Muscle layer of duodenum (tissue), 2 donors: ENCODE results near the gene THOC7.

Experiments used
- H3K27ac ChIP-seq: one replicate; pipeline ENCODE4 v1.7.0; 2013; ENCODE audit warnings: mild to moderate bottlenecking, low read length
- H3K27me3 ChIP-seq: one replicate; pipeline ENCODE4 v1.7.0; 2013; ENCODE audit warnings: low read depth, mild to moderate bottlenecking, control low read depth, low read length
- H3K36me3 ChIP-seq, 2 donors: one replicate each; pipeline ENCODE4 v1.7.0; 2013; ENCODE audit warnings: low read length in 2 of 2, control low read depth in 1 of 2, mild to moderate bottlenecking in 1 of 2; ENCODE audit not compliant: insufficient read depth in 2 of 2, control insufficient read depth in 1 of 2
- H3K4me1 ChIP-seq, 2 donors: one replicate each; pipeline ENCODE4 v1.7.0; 2013; ENCODE audit warnings: low read length in 2 of 2, mild to moderate bottlenecking in 2 of 2, control low read depth in 1 of 2, moderate library complexity in 1 of 2; ENCODE audit not compliant: insufficient read depth in 2 of 2, control insufficient read depth in 1 of 2
- H3K4me3 ChIP-seq, 2 donors: one replicate each; pipeline ENCODE4 v1.7.0; 2013; ENCODE audit warnings: low read length in 2 of 2, low read depth in 1 of 2, mild to moderate bottlenecking in 1 of 2
- H3K9me3 ChIP-seq, 2 donors: one replicate each; pipeline ENCODE4 v1.7.0; 2013; ENCODE audit warnings: low read length in 2 of 2, control low read depth in 1 of 2, mild to moderate bottlenecking in 1 of 2; ENCODE audit not compliant: control insufficient read depth in 1 of 2
- donor health status: healthy.

The THOC7 gene

DNA sequence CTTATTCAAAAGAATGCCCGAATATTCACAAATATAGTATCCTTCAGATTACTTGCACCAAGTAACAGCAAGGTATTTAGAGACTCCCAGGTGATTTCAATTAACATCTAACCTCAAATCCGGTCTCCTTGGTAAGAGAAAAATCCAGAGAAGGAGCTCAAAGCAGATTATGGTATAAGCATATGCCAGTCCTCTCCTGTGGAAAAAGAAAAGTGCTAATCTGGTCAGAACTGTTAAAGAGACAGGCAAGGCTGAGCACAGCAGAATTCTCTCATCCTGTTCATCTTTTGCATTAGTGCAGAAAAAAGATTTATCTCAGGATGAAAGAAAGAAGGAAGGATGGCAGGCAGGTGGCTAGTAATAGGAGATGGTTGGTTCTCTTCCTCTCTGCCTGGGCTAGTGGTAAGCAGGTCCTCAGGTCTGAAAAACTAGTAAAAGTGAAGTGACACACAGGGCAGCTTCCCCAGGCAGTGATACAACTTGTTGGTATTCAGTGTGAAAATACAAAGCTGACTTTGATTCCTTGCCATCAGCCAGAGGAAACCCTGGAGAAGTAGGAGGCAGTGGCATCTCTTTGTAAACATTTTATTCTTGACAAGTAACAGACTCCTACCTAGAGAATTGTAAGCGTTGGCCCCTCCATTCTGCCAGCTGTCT is 14.3 kb upstream of the THOC7 start:
- no peaks in the 10 kb centered on the region for H3K9me3 ChIP-seq
- peaks cover 15 to 29% of the 10 kb centered on the region in 2 donors for H3K4me1 ChIP-seq
- H3K36me3 ChIP-seq, result no peaks in the 10 kb centered on the region
- no peak overlapping the region for H3K4me3 ChIP-seq
- no peak overlapping the region for H3K27ac ChIP-seq
- H3K27me3 ChIP-seq, result no peaks in the 10 kb centered on the region

- H3K4me3 ChIP-seq, result no peak overlapping the region
These were observed 12.7 kb upstream of the THOC7 start for GRCh38 chr3:63876260-63876659.

GRCh38 chr3:63875510-63875909 is 11.9 kb upstream of the THOC7 start:
- Histone ChIP-seq H3K36me3 (no peaks in the 10 kb centered on the region), H3K4me3 (no peak overlapping the region), H3K4me1 (peaks cover 15 to 29% of the 10 kb centered on the region in 2 donors), H3K27me3 (no peaks in the 10 kb centered on the region), H3K9me3 (no peaks in the 10 kb centered on the region), H3K27ac (no peak overlapping the region)

More at GRCh38 chr3:63876260-63876659, 12.7 kb upstream of the THOC7 start:
- no peaks in the 10 kb centered on the region for H3K27me3 ChIP-seq
- H3K36me3 ChIP-seq, result no peaks in the 10 kb centered on the region
- peaks cover 15 to 29% of the 10 kb centered on the region in 2 donors for H3K4me1 ChIP-seq
- H3K9me3 ChIP-seq, result no peaks in the 10 kb centered on the region
- H3K27ac ChIP-seq, result no peak overlapping the region

GRCh38 chr3:63874769-63875168 is 11.2 kb upstream of the THOC7 start:
- Histone ChIP-seq H3K9me3 (no peaks in the 10 kb centered on the region), H3K4me3 (no peak overlapping the region), H3K27me3 (no peaks in the 10 kb centered on the region), H3K27ac (no peak overlapping the region), H3K36me3 (no peaks in the 10 kb centered on the region), H3K4me1 (peaks cover 15 to 29% of the 10 kb centered on the region in 2 donors)

DNA sequence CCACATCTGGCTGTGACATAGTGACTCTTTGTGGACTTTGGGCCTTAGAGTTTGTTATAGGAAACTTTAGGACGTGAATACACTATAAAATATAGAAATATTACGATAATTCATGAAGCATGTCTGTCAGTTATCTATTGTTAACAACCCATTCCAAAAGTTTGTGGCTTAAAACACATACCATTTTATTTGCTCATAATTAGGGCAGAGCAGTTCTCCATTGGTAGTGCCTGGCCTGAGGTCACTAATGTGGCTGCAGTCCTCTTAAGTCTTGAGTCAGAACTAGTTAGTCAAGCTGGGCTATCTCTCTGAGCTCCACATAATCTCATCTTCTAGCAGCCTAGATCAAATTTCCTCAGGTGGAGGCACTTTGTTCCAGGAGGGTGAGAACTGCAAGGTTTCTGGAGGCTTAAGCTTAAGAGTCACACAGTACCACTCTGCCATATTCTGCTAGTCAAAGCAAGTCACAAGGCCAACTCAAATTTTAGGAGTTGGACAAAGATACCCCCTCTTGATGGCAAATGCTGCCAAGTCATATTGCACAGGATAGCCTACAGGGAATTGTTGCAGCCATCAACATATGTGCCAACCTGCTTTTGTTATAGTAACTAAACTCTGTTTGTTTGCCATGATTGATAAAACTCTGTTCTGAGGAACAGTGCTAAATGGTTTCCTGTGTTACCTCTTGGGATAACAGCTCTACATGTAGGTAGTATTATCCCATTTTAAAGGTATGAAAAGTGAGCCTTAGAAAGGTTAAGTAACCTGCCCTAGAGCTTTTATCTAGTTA is 8.7 kb upstream of the THOC7 start:
- peaks cover 3 to 13% of the 10 kb centered on the region in 2 donors for H3K4me1 ChIP-seq
- H3K27me3 ChIP-seq, result no peaks in the 10 kb centered on the region
- H3K9me3 ChIP-seq, result no peaks in the 10 kb centered on the region
- H3K36me3 ChIP-seq, result no peaks in the 10 kb centered on the region
- H3K4me3 ChIP-seq, result no peak overlapping the region
- no peak overlapping the region for H3K27ac ChIP-seq

- Histone ChIP-seq H3K27me3 (no peaks in the 10 kb centered on the region), H3K4me3 (no peak overlapping the region), H3K36me3 (no peaks in the 10 kb centered on the region), H3K9me3 (no peaks in the 10 kb centered on the region), H3K4me1 (no peaks in the 10 kb centered on the region), H3K27ac (no peak overlapping the region)
These were observed 7.0 kb upstream of the THOC7 start for GRCh38 chr3:63870615-63871005.

DNA sequence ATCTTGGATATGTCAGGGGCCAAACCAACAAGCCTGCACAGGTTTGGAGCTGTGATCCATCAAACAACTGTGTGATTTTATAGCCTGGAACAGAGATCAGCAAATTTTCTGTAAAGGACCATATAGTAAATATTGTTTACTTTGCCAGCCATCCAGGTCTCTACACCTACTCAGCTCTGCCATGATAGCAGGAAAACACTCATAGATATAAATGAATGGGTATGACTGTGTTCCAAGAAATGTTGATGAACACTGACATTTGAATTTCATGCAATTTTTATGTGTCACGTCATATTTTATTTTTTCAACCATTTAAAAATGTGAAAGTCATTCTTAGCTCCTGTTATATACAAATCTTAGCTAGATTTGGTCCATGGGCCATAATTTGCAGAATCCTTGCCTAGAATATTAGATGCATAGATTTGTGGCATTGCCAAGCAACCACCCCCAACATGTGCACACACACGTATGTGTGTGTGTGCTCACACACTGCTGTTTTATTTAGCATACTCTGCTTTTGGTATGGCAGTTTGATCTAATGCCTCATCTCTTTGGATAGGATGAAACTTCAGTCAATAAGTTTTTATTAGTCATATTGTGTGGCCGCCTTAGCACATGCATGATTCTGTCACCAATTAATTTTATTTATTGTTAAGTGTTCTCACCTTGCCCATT is 6.5 kb upstream of the THOC7 start:
- no peak overlapping the region for H3K4me3 ChIP-seq
- no peaks in the 10 kb centered on the region for H3K27me3 ChIP-seq
- H3K9me3 ChIP-seq, result no peaks in the 10 kb centered on the region
- no peak overlapping the region for H3K27ac ChIP-seq
- no peaks in the 10 kb centered on the region for H3K36me3 ChIP-seq
- peaks cover 0 to 3% of the 10 kb centered on the region in 2 donors for H3K4me1 ChIP-seq

DNA sequence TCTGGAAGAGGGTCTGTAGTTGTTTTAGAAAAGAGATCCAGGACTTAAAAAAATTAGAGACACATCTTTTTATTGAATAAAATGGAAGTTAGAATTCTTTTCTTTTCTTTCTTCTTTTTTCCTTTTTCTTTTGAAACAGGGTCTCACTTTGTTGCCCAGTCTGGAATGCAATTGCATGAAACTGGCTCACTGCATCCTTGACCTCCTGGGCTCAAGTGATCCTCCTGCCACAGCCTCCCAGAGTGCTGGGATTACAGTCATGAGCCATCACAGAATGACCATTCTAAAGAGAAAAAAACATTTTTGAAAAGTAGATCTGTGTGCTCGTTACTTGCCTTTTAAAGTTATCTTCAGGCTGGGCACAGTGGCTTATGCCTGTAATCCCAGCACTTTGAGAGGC is 3.6 kb upstream of the THOC7 start:
- Histone ChIP-seq H3K9me3 (no peaks in the 10 kb centered on the region), H3K36me3 (no peaks in the 10 kb centered on the region), H3K4me1 (peaks cover 9 to 13% of the 10 kb centered on the region in 2 donors)

GRCh38 chr3:63864965-63865327 is 1.3 kb upstream of the THOC7 start:
- H3K4me1 ChIP-seq, result peaks cover 9 to 17% of the 10 kb centered on the region in 2 donors
- H3K27ac ChIP-seq, result peak overlapping the region; percentile 69
- H3K27me3 ChIP-seq, result no peaks in the 10 kb centered on the region
- H3K9me3 ChIP-seq, result no peaks in the 10 kb centered on the region
- no peaks in the 10 kb centered on the region for H3K36me3 ChIP-seq
- peak overlapping the region; percentile 85 to 88 for H3K4me3 ChIP-seq

More for the DNA sequence above, 3.6 kb upstream of the THOC7 start:
- Histone ChIP-seq H3K27me3 (no peaks in the 10 kb centered on the region), H3K4me3 (no peak overlapping the region), H3K27ac (no peak overlapping the region)

DNA sequence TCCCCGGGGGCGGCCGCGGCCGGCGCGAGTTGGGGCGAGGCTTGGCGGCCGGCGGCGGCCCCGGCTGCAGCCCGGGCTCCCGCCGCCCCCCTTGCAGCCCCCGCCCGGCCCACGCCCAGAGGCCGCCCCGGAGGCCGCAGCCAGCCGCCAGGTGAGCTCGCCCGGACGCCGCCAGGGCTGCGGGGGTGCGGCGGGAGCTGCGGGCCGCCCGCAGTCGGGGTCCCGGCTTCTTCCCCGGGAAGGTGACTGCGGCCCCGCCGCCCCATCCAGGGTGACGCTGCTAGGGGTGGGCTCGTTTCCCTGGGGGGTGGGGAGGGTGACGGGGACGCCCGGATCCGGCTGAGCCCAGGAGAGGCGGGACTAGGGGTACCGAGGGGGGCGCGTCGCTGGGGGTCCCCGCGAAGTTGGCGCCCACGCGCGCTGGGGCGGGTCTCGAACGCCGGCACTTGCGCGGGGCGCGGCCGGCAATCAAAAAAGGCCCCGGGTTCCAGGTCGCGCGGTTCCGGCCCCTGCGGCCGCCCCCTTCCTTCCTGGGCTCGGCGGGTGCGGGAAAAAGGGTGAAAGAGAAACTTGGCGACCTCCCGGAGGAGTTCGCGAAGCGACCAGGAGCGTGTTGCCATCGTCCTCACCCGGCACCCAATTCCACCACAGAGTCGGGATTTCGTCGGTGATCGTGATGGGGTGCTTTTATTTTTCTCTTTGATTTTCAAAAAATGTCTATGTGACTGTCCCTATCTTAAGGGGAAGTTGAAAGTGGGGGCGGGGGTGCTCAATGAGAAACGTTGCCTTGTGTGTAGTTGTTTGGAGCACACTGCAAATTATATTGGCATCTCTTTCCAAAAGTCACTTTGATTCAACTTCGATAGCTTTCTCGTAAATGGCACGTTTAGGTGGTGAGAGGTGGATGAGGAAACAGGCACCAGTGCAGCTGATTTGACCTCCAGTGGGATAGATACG is 681 bp upstream of the THOC7 start:
- no peaks in the 10 kb centered on the region for H3K9me3 ChIP-seq
- no peaks in the 10 kb centered on the region for H3K27me3 ChIP-seq
- H3K36me3 ChIP-seq, result no peaks in the 10 kb centered on the region
- H3K4me3 ChIP-seq, result peak overlapping the region; percentile 85 to 88
- peaks cover 9 to 17% of the 10 kb centered on the region in 2 donors for H3K4me1 ChIP-seq
- H3K27ac ChIP-seq, result peak overlapping the region; percentile 69
